Muscle of leg (tissue), 11 donors: Measurements from ENCODE around the gene SSUH2. TPM values are rescaled to one million over a fixed set of nuclear protein-coding genes. Genes with fewer than 3 reads are reported as not detected.

Source experiments
- DNase-seq: peaks from one replicate; pipeline ENCODE4 v3.0.0; 2013
- H3K27ac ChIP-seq: one replicate; pipeline ENCODE4 v1.5.1; 2013; ENCODE audit warnings: mild to moderate bottlenecking, low read length, control low read depth
- H3K27me3 ChIP-seq: one replicate; pipeline ENCODE4 v1.6.1; 2013; ENCODE audit warnings: low read length; ENCODE audit not compliant: control insufficient read depth, insufficient read depth
- H3K36me3 ChIP-seq: one replicate; pipeline ENCODE4 v1.6.1; 2013; ENCODE audit warnings: low read length; ENCODE audit not compliant: control insufficient read depth, insufficient read depth
- H3K4me1 ChIP-seq: one replicate; pipeline ENCODE4 v1.6.1; 2013; ENCODE audit warnings: low read length; ENCODE audit not compliant: control insufficient read depth, insufficient read depth
- H3K4me3 ChIP-seq: one replicate; pipeline ENCODE4 v1.5.1; 2013; ENCODE audit warnings: low read length, control low read depth
- H3K9me3 ChIP-seq: replicated peaks from 2 replicates; pipeline ENCODE4 v1.6.1; 2013; ENCODE audit warnings: low read depth, low read length; ENCODE audit not compliant: control insufficient read depth
- WGBS: methylation state at CpG from one replicate; pipeline ENCODE4 v1.1.5; 2013; ENCODE audit warnings: missing lambda C conversion rate; ENCODE audit not compliant: insufficient coverage; 5-methylcytosine and 5-hydroxymethylcytosine counted together
- polyA plus RNA-seq, 8 donors: library from polyadenylated mRNA; unstranded; fragments of 120-200 nt; gene quantifications; one replicate each; pipeline versions ENCODE4 v1.2.1 to v1.2.3, GENCODE V29; 2013; ENCODE audit warnings: inconsistent platforms in 1 of 8, low replicate concordance in 1 of 8; ENCODE audit not compliant: insufficient read length in 8 of 8, insufficient read depth in 1 of 8
- total RNA-seq: library from RNA; stranded (reverse); fragments of 120-200 nt; gene quantifications from one replicate; pipeline ENCODE4 v1.2.4, GENCODE V29; 2013

The SSUH2 gene
- total and polyA plus RNA-seq, 9 donors, result 1.1 to 3.4 (median 2.2) TPM

DNA sequence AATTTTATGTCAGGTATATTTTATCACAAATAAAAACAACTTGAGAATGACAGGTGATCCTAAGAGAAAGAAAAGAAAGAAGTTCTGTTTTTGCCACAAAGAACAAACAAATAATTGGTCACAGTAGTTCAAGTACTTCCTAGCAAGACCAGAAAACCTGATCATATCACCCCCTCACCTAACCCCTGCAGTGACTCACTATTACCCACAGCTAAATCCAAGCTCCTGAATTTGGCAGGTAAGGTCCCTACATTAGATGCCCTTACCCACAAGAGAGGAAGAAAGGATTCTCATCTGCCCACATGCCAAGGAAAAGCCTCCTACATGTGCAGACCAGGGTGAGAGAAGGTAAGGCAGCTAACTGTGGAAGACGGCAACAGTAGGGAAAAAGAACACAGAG lies 4.4 kb downstream of the SSUH2 start:
- H3K27ac ChIP-seq, result no peak overlapping the region
- 80% methylated on average over 1 of the region's 1 CpG for whole genome bisulfite sequencing
- DNase-seq, result no peak

DNA sequence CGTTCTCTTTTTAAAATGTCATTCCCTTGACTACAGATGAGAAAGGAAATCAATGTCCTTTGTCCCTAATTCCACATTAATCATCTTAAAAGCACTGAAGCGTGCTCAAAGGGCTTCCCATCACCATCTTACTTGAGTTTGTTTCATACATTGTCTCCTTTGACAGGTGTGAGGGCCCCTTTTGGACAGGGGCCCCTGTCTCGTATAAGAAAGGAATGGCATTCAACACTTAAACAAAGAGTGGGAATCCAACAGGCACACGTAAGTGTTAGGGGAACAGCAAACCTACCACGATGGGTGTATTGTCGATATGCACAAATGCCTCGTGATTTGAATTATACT lies 5.0 kb downstream of the SSUH2 start:
- Histone ChIP-seq H3K27ac (no peak overlapping the region), H3K27me3 (no peaks in the 10 kb centered on the region), H3K36me3 (no peaks in the 10 kb centered on the region), H3K4me1 (peaks cover 26% of the 10 kb centered on the region), H3K4me3 (no peak overlapping the region), H3K9me3 (peaks cover 3% of the 10 kb centered on the region)
- no CpG with 5 or more reads among the region's 7 CpGs for WGBS
- DNase-seq, result no peak

More for the DNA sequence above, 4.4 kb downstream of the SSUH2 start:
- H3K27me3 ChIP-seq, result no peaks in the 10 kb centered on the region
- peaks cover 26% of the 10 kb centered on the region for H3K4me1 ChIP-seq
- H3K4me3 ChIP-seq, result no peak overlapping the region
- no peaks in the 10 kb centered on the region for H3K36me3 ChIP-seq
- H3K9me3 ChIP-seq, result peaks cover 3% of the 10 kb centered on the region

DNA sequence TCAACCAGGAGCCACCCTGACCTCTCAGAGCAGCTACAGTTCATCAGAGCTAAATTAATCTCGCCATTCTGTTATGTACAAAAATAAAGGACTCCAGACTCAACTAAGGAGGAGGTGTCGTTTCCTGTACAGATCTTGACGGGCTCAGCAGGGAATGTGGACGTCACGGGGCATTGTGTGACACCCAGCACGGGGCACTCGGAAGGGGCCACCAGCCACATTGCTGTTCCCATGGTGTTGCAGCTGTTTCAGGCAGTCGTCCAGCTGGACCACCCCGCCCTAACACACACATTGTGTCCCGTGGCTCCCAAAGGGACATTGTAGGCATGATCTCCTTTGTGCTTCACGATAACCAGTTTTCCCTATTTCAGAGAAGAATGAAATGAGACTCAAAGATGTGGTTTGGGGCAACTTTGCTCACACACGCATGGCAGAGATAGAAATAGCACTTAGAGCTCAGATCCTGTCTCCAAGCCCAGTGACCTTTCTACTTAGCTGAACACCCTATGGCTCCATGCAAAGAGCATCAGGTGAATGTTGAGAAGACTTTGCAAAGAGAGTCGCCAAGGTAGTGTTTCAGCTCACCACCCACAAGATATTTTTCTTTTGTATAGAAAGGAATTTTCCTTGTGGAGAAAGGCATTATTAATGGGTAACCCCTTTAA lies 5.5 kb downstream of the SSUH2 start:
- H3K4me1 ChIP-seq, result peaks cover 26% of the 10 kb centered on the region
- WGBS, result 73% methylated on average over 7 of the region's 13 CpGs
- peak overlapping the region; percentile 75 for H3K27ac ChIP-seq
- no peaks in the 10 kb centered on the region for H3K27me3 ChIP-seq
- H3K4me3 ChIP-seq, result no peak overlapping the region
- peak; percentile 71 for DNase-seq
- H3K36me3 ChIP-seq, result no peaks in the 10 kb centered on the region
- peaks cover 3% of the 10 kb centered on the region for H3K9me3 ChIP-seq

DNA sequence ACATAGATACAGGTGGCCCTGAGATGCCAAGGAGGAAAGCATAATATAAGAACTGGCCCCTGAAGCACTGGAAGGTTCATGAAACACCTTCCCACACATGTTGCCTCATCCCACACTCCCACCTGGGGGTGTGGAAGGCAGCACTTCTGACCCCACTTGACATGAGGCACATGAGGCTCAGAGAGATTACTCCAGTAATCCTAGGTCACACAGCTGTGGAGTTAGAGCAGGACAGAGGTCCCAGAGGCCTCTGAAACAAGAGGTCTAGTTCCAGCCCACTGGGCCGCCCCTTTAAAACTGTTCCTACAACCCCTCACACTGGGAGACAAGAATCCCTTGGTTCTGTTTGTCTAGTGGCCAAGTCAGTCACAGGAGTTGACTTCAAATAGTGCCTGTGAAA lies 7.2 kb downstream of the SSUH2 start:
- Histone ChIP-seq H3K27me3 (no peaks in the 10 kb centered on the region), H3K9me3 (peaks cover 3% of the 10 kb centered on the region), H3K4me3 (no peak overlapping the region), H3K4me1 (peaks cover 26% of the 10 kb centered on the region), H3K36me3 (no peaks in the 10 kb centered on the region), H3K27ac (no peak overlapping the region)
- no peak for DNase-seq
- WGBS, result no CpG with 5 or more reads among the region's 1 CpG

DNA sequence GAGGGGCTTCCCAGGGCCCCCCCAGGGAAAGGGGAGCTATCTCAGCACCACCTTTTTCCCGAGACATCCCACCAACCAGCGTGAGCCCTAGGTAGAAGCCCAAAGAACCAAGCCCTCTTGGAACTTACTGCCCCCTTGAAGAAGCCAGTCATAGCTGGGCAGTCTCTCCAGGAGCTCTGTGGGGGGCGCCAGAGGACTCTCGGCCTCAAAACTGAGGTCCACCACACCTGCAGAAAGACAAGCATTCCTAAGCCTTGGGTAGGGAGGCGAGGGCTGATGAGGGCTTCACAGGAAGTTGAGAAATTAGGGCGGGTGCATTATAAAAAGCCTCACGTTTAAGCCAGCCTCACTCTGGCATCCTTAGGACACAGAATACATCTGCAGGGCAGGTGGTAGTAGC lies 9.0 kb downstream of the SSUH2 start:
- WGBS, result 72% methylated on average over 5 of the region's 7 CpGs
- H3K36me3 ChIP-seq, result no peaks in the 10 kb centered on the region
- H3K4me1 ChIP-seq, result peaks cover 21% of the 10 kb centered on the region
- H3K27me3 ChIP-seq, result no peaks in the 10 kb centered on the region
- H3K9me3 ChIP-seq, result peaks cover 3% of the 10 kb centered on the region
- H3K27ac ChIP-seq, result no peak overlapping the region
- DNase-seq, result no peak
- H3K4me3 ChIP-seq, result no peak overlapping the region

DNA sequence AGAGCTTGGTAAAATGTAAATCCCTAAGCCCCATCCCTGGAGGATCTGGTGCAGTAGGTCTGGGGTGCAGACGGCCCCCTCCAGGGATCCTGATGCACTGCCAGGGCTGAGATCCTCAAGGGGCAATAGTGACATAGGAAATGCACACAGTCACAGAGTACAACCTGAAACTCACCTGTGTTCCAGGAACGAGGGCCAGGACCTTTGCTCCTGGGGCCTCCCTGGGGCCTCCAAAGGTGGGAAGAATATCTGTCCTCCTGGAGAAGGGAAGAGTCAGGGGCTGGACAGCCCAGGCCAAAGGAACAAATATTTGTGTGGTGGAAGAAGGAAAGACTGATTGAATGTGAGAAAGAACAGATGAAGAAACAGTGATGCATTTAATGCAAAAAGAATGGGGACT lies 9.5 kb downstream of the SSUH2 start:
- Histone ChIP-seq H3K4me3 (no peak overlapping the region), H3K27me3 (no peaks in the 10 kb centered on the region), H3K27ac (no peak overlapping the region), H3K9me3 (peaks cover 3% of the 10 kb centered on the region), H3K36me3 (no peaks in the 10 kb centered on the region), H3K4me1 (peaks cover 21% of the 10 kb centered on the region)
- 85% methylated on average over 2 of the region's 2 CpGs for WGBS
- DNase-seq, result no peak

DNA sequence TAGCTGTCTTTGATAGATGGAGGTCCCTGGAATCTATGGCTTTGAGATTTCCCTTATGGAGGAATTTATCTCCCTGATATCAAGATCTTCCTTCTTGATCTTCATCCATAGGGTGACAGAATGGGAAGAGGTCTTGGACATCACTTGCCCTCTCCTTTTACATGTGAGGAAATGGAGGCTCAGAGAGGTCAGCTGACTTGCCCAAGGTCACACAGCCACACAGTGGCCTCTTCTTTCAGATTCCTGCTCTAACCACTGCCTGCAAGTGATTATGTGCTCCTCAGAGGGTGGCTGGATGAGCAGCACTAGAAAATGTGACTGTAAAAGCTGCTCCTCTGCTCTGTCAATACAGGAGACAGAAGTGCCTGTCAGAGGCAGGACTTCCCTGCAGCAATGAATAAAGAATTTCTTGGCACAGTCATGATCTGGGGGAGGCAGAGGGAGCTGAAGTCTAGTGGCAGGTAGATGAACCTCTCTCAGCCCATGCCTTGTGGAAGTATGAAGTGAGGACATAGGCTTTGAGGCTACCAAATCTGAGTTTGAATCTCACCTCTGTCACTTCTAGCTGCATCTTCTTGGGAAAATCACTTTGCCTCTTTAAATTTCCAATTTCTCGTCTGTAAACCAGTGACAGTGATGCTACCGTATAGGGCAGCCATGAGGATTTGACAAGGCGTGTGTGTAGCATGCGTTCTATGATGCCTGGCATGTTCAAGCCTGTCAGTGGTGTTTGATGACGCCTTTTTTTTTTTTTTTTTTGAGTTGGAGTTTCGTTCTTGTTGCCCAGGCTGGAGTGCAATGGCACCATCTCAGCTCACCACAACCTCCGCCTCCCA lies 12.0 kb downstream of the SSUH2 start:
- H3K27me3 ChIP-seq, result no peaks in the 10 kb centered on the region
- DNase-seq, result no peak
- WGBS, result no CpG with 5 or more reads among the region's 7 CpGs

DNA sequence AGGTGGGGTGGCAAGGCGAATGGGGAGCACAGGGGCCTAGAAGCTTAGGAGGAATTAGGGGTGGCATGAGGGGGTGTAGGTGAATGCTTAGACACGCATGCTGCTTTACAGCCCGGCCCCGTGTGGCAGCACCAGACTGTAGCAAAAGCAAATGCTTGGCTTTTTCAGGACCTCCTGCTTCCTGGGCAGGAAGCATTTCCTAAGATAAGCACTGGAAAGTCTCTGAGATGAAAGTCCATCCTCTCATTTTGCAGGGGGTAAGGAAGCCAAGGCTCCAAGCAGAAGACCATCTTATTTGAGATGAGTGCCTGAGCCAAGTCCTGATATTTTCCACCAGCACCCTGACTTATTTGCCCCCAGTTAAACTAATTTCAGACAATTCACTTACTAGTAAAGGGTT lies 12.9 kb downstream of the SSUH2 start:
- 50% methylated on average over 4 of the region's 4 CpGs for WGBS
- no peaks in the 10 kb centered on the region for H3K27me3 ChIP-seq
- DNase-seq, result no peak
- no peak overlapping the region for H3K27ac ChIP-seq
- H3K4me3 ChIP-seq, result no peak overlapping the region
- H3K4me1 ChIP-seq, result peaks cover 5% of the 10 kb centered on the region
- no peaks in the 10 kb centered on the region for H3K36me3 ChIP-seq
- peaks cover 3% of the 10 kb centered on the region for H3K9me3 ChIP-seq

More for the DNA sequence above, 12.0 kb downstream of the SSUH2 start:
- H3K9me3 ChIP-seq, result peaks cover 3% of the 10 kb centered on the region
- H3K36me3 ChIP-seq, result no peaks in the 10 kb centered on the region
- no peak overlapping the region for H3K27ac ChIP-seq
- peaks cover 9% of the 10 kb centered on the region for H3K4me1 ChIP-seq
- H3K4me3 ChIP-seq, result no peak overlapping the region

DNA sequence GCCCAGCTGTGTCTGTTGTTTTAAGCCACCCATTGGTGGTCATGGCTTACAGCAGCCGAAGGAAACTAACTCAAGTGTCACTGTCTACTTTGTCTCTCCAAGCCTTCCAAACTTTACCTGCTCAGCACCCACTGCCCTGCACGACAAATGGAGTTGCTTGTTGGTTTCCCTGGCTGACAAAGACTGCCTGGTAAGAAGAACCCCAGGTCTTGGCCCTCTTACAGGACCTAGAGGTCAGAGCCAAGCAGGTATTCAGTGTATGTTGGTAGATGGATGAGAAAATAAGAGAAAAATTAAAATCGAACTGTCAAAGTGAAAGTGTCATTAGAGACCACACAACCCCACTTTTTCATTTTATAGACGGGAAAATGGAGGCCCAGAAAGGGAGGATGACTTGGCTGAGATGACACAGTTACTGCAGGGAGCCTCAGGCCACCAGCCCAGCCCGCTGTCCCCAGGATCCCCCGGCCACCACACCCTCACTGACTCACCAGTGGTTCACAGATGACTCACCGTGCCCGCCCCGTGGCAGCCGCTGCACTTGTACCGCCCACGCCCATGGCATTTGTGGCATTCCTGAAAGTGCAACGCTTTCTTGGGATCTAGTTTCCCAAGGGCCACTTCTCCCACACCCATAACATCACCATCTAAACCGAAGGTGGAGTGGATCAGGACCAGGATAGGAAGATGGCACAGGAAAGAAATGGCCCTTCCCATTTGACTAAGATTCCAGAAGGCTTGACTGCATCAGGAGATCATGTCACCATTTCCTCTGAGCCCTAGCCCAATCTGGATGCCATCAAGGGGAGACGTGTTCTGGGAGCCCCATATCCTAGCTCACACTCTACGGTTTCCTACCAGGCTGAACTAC lies 15.2 kb downstream of the SSUH2 start:
- Histone ChIP-seq H3K4me1 (peaks cover 5% of the 10 kb centered on the region), H3K9me3 (no peaks in the 10 kb centered on the region), H3K27me3 (peaks cover 2% of the 10 kb centered on the region), H3K27ac (no peak overlapping the region), H3K4me3 (no peak overlapping the region), H3K36me3 (no peaks in the 10 kb centered on the region)
- DNase-seq, result peak; percentile 50
- 86% methylated on average over 7 of the region's 16 CpGs for WGBS

DNA sequence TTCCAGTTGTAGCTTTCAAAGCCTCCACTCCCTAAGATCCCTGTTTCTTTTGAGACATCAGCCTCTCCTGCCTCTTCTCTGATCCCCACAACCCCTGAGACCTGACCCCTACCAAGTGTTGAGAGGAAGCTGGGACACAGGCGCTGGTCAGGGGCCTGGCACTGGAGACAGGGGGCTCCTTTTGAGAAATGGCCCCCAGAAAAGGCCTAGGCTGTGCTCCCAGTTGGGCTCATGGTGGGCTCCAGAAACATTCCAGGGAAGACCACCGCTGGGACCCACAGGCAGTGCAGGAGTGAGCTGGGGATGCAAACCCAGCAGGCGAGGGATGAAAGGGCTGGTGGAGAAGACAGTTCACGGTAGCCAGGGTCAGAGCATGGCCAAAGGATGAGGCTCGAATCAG lies 16.6 kb downstream of the SSUH2 start:
- Histone ChIP-seq H3K4me1 (peaks cover 11% of the 10 kb centered on the region), H3K9me3 (no peaks in the 10 kb centered on the region), H3K4me3 (no peak overlapping the region), H3K36me3 (no peaks in the 10 kb centered on the region), H3K27me3 (peaks cover 2% of the 10 kb centered on the region), H3K27ac (no peak overlapping the region)
- no peak for DNase-seq
- 94% methylated on average over 5 of the region's 5 CpGs for WGBS
